ENCODE results near the gene SCFD2. TPM values are rescaled to one million over a fixed set of nuclear protein-coding genes. Genes with fewer than 3 reads are reported as not detected.

The SCFD2 gene
- total RNA-seq, 1 donor, result 24.2 TPM

- H3K36me3 ChIP-seq (ENCODE audit: insufficient read depth, low read length), result no peaks in the 10 kb centered on the region
- H3K4me2 ChIP-seq (ENCODE audit: insufficient read depth, low read length), result no peak overlapping the region
- no peak overlapping the region for H3K27ac ChIP-seq (ENCODE audit: low read depth, low read length)
- H2AFZ ChIP-seq (ENCODE audit: low read length), result no peak overlapping the region
- DNase-seq (ENCODE audit: insufficient read length, low spot score, missing footprints), result no peak
- H3K27me3 ChIP-seq (ENCODE audit: insufficient read depth, low read length), result no peaks in the 10 kb centered on the region
- H3K9me3 ChIP-seq (ENCODE audit: low read depth, low read length), result no peaks in the 10 kb centered on the region
- no peak overlapping the region for H3K4me3 ChIP-seq (ENCODE audit: insufficient read depth, low read length)
- no peaks in the 10 kb centered on the region for H4K20me1 ChIP-seq (ENCODE audit: insufficient read depth, low read length)
- no peak for TF ChIP-seq CTCF (IDR thresholded peaks at IDR 0.05; ENCODE audit: extremely low read depth, low read depth, low read length)
- H3K4me1 ChIP-seq (ENCODE audit: insufficient read depth, low read length), result no peaks in the 10 kb centered on the region
- no peaks in the 10 kb centered on the region for H3K79me2 ChIP-seq (ENCODE audit: insufficient read depth, low read length)
Measured at GRCh38 chr4:53064609-53065008, 301.3 kb downstream of the SCFD2 start.

GRCh38 chr4:53061091-53061850, 304.6 kb downstream of the SCFD2 start:
- Histone ChIP-seq H3K36me3 (ENCODE audit: insufficient read depth, low read length) (no peaks in the 10 kb centered on the region), H3K79me2 (ENCODE audit: insufficient read depth, low read length) (no peaks in the 10 kb centered on the region), H3K9me3 (ENCODE audit: low read depth, low read length) (no peaks in the 10 kb centered on the region), H3K4me1 (ENCODE audit: insufficient read depth, low read length) (peaks cover under 1% of the 10 kb centered on the region), H2AFZ (ENCODE audit: low read length) (no peak overlapping the region), H3K27me3 (ENCODE audit: insufficient read depth, low read length) (no peaks in the 10 kb centered on the region), H3K27ac (ENCODE audit: low read depth, low read length) (no peak overlapping the region), H4K20me1 (ENCODE audit: insufficient read depth, low read length) (no peaks in the 10 kb centered on the region), H3K4me2 (ENCODE audit: insufficient read depth, low read length) (no peak overlapping the region), H3K4me3 (ENCODE audit: insufficient read depth, low read length) (no peak overlapping the region)
- DNase-seq (ENCODE audit: insufficient read length, low spot score, missing footprints), result no peak
- no peak for TF ChIP-seq CTCF (IDR thresholded peaks at IDR 0.05; ENCODE audit: extremely low read depth, low read depth, low read length)

- Histone ChIP-seq H3K4me2 (ENCODE audit: insufficient read depth, low read length) (no peak overlapping the region), H3K27me3 (ENCODE audit: insufficient read depth, low read length) (no peaks in the 10 kb centered on the region), H3K36me3 (ENCODE audit: insufficient read depth, low read length) (no peaks in the 10 kb centered on the region), H3K4me1 (ENCODE audit: insufficient read depth, low read length) (peaks cover 10% of the 10 kb centered on the region), H3K79me2 (ENCODE audit: insufficient read depth, low read length) (no peaks in the 10 kb centered on the region), H3K27ac (ENCODE audit: low read depth, low read length) (no peak overlapping the region), H3K9me3 (ENCODE audit: low read depth, low read length) (no peaks in the 10 kb centered on the region), H3K4me3 (ENCODE audit: insufficient read depth, low read length) (no peak overlapping the region), H4K20me1 (ENCODE audit: insufficient read depth, low read length) (no peaks in the 10 kb centered on the region), H2AFZ (ENCODE audit: low read length) (no peak overlapping the region)
- DNase-seq (ENCODE audit: insufficient read length, low spot score, missing footprints), result no peak
- no peak for TF ChIP-seq CTCF (IDR thresholded peaks at IDR 0.05; ENCODE audit: extremely low read depth, low read depth, low read length)
Measured at GRCh38 chr4:53060278-53060677, 305.6 kb downstream of the SCFD2 start.

GRCh38 chr4:53059871-53060270, 306.0 kb downstream of the SCFD2 start:
- no peak overlapping the region for H2AFZ ChIP-seq (ENCODE audit: low read length)
- no peaks in the 10 kb centered on the region for H3K79me2 ChIP-seq (ENCODE audit: insufficient read depth, low read length)
- H3K4me3 ChIP-seq (ENCODE audit: insufficient read depth, low read length), result no peak overlapping the region
- peaks cover 13% of the 10 kb centered on the region for H3K4me1 ChIP-seq (ENCODE audit: insufficient read depth, low read length)
- no peaks in the 10 kb centered on the region for H3K27me3 ChIP-seq (ENCODE audit: insufficient read depth, low read length)
- no peaks in the 10 kb centered on the region for H3K9me3 ChIP-seq (ENCODE audit: low read depth, low read length)
- H3K36me3 ChIP-seq (ENCODE audit: insufficient read depth, low read length), result no peaks in the 10 kb centered on the region
- H3K4me2 ChIP-seq (ENCODE audit: insufficient read depth, low read length), result no peak overlapping the region
- DNase-seq (ENCODE audit: insufficient read length, low spot score, missing footprints), result no peak
- H3K27ac ChIP-seq (ENCODE audit: low read depth, low read length), result no peak overlapping the region
- TF ChIP-seq CTCF (IDR thresholded peaks at IDR 0.05; ENCODE audit: extremely low read depth, low read depth, low read length), result no peak
- H4K20me1 ChIP-seq (ENCODE audit: insufficient read depth, low read length), result no peaks in the 10 kb centered on the region

Measured in osteoblast (primary cell).